ENCODE results near the gene SERPINA6. TPM values are rescaled to one million over a fixed set of nuclear protein-coding genes. Genes with fewer than 3 reads are reported as not detected.
"Not testable (repeated sequence)": the region's sequence is repeated elsewhere in the genome, so short reads cannot be mapped to it uniquely, and the experiment has no call there.

SERPINA6 gene
- total RNA-seq, 2 donors from 2014 or later = 0.61 TPM; not detected in 1

GRCh38 chr14:94361682-94362081 is 38.5 kb upstream of the SERPINA6 start:
- Mint-ChIP-seq H3K36me3 (ENCODE audit: low read depth) (no peaks in the 10 kb centered on the region), H3K4me3 (no peak overlapping the region), H3K4me1 (no peaks in the 10 kb centered on the region), H3K27ac (no peak overlapping the region), H3K27me3 (peaks cover 8% of the 10 kb centered on the region), H3K9me3 (no peaks in the 10 kb centered on the region)
- ATAC-seq (replicated peaks) = no peak

- Mint-ChIP-seq H3K27ac (no peak overlapping the region), H3K36me3 (ENCODE audit: low read depth) (no peaks in the 10 kb centered on the region), H3K27me3 (peaks cover 8% of the 10 kb centered on the region), H3K4me1 (peaks cover 5% of the 10 kb centered on the region), H3K9me3 (no peaks in the 10 kb centered on the region), H3K4me3 (no peak overlapping the region)
- no peak for ATAC-seq (replicated peaks)
Measured at GRCh38 chr14:94360945-94361565, 37.9 kb upstream of the SERPINA6 start.

- H3K4me3 Mint-ChIP-seq = no peak overlapping the region
- peaks cover 17% of the 10 kb centered on the region for H3K4me1 Mint-ChIP-seq
- H3K27me3 Mint-ChIP-seq = no peaks in the 10 kb centered on the region
- H3K9me3 Mint-ChIP-seq = peaks cover 2% of the 10 kb centered on the region
- no peak for ATAC-seq (replicated peaks)
- H3K36me3 Mint-ChIP-seq (ENCODE audit: low read depth) = no peaks in the 10 kb centered on the region
- no peak overlapping the region for H3K27ac Mint-ChIP-seq
Measured at GRCh38 chr14:94357166-94357565, 34.0 kb upstream of the SERPINA6 start.

- peaks cover 22% of the 10 kb centered on the region for H3K4me1 Mint-ChIP-seq
Measured at GRCh38 chr14:94356379-94357056, 33.4 kb upstream of the SERPINA6 start.

GRCh38 chr14:94355191-94355794 is 32.2 kb upstream of the SERPINA6 start:
- H3K36me3 Mint-ChIP-seq (ENCODE audit: low read depth) = no peaks in the 10 kb centered on the region
- peak overlapping the region; percentile 58 for H3K27ac Mint-ChIP-seq
- H3K4me3 Mint-ChIP-seq = peak overlapping the region; percentile 28
- H3K4me1 Mint-ChIP-seq = peaks cover 27% of the 10 kb centered on the region
- peaks cover 9% of the 10 kb centered on the region for H3K9me3 Mint-ChIP-seq
- ATAC-seq (replicated peaks) = no peak
- no peaks in the 10 kb centered on the region for H3K27me3 Mint-ChIP-seq

More at GRCh38 chr14:94356379-94357056, 33.4 kb upstream of the SERPINA6 start:
- Mint-ChIP-seq H3K27ac (no peak overlapping the region), H3K36me3 (ENCODE audit: low read depth) (no peaks in the 10 kb centered on the region), H3K4me3 (no peak overlapping the region), H3K27me3 (no peaks in the 10 kb centered on the region), H3K9me3 (peaks cover 9% of the 10 kb centered on the region)
- no peak for ATAC-seq (replicated peaks)

- peaks cover 27% of the 10 kb centered on the region for H3K4me1 Mint-ChIP-seq
- peak overlapping the region; percentile 58 for H3K27ac Mint-ChIP-seq
- H3K4me3 Mint-ChIP-seq = peak overlapping the region; percentile 28
- H3K36me3 Mint-ChIP-seq (ENCODE audit: low read depth) = no peaks in the 10 kb centered on the region
- H3K27me3 Mint-ChIP-seq = no peaks in the 10 kb centered on the region
- peak; percentile 83 for ATAC-seq (replicated peaks)
- peaks cover 9% of the 10 kb centered on the region for H3K9me3 Mint-ChIP-seq
Measured at GRCh38 chr14:94354638-94355185, 31.6 kb upstream of the SERPINA6 start.

- ATAC-seq (replicated peaks) = peak; percentile 38
- Mint-ChIP-seq H3K4me1 (peaks cover 29% of the 10 kb centered on the region), H3K27ac (peak overlapping the region; percentile 58), H3K4me3 (peak overlapping the region; percentile 28)
- not testable (repeated sequence) for H3K9me3 Mint-ChIP-seq; H3K27me3 Mint-ChIP-seq; H3K36me3 Mint-ChIP-seq (ENCODE audit: low read depth)
Measured at GRCh38 chr14:94354190-94354589, 31.1 kb upstream of the SERPINA6 start.

- Mint-ChIP-seq H3K27ac (peak overlapping the region; percentile 33), H3K27me3 (no peaks in the 10 kb centered on the region), H3K4me1 (peaks cover 30% of the 10 kb centered on the region), H3K4me3 (no peak overlapping the region), H3K9me3 (peaks cover 9% of the 10 kb centered on the region), H3K36me3 (ENCODE audit: low read depth) (no peaks in the 10 kb centered on the region)
- ATAC-seq (replicated peaks) = no peak
Measured at GRCh38 chr14:94349276-94349675, 26.1 kb upstream of the SERPINA6 start.

- Mint-ChIP-seq H3K27me3 (no peaks in the 10 kb centered on the region), H3K4me3 (no peak overlapping the region), H3K27ac (peak overlapping the region; percentile 33), H3K4me1 (peaks cover 34% of the 10 kb centered on the region), H3K36me3 (ENCODE audit: low read depth) (no peaks in the 10 kb centered on the region), H3K9me3 (peaks cover 9% of the 10 kb centered on the region)
- ATAC-seq (replicated peaks) = no peak
Measured at GRCh38 chr14:94348836-94349235, 25.7 kb upstream of the SERPINA6 start.

GRCh38 chr14:94346841-94347240 is 23.7 kb upstream of the SERPINA6 start:
- no peak for ATAC-seq (replicated peaks)
- Mint-ChIP-seq H3K27me3 (no peaks in the 10 kb centered on the region), H3K4me3 (peak overlapping the region; percentile 44), H3K27ac (peak overlapping the region; percentile 93), H3K9me3 (peaks cover 6% of the 10 kb centered on the region), H3K4me1 (peaks cover 43% of the 10 kb centered on the region), H3K36me3 (ENCODE audit: low read depth) (no peaks in the 10 kb centered on the region)

- peak overlapping the region; percentile 44 for H3K4me3 Mint-ChIP-seq
- ATAC-seq (replicated peaks) = peak; percentile 83
- peak overlapping the region; percentile 93 for H3K27ac Mint-ChIP-seq
- H3K27me3 Mint-ChIP-seq; H3K9me3 Mint-ChIP-seq; H3K36me3 Mint-ChIP-seq (ENCODE audit: low read depth): not testable (repeated sequence)
- H3K4me1 Mint-ChIP-seq = peaks cover 41% of the 10 kb centered on the region
Measured at GRCh38 chr14:94346065-94346786, 23.1 kb upstream of the SERPINA6 start.

GRCh38 chr14:94345344-94346064 is 22.4 kb upstream of the SERPINA6 start:
- H3K4me3 Mint-ChIP-seq = peak overlapping the region; percentile 59
- H3K9me3 Mint-ChIP-seq = peaks cover 14% of the 10 kb centered on the region
- peaks cover 46% of the 10 kb centered on the region for H3K4me1 Mint-ChIP-seq
- ATAC-seq (replicated peaks) = peak; percentile 21
- H3K27ac Mint-ChIP-seq = peak overlapping the region; percentile 80
- H3K27me3 Mint-ChIP-seq = no peaks in the 10 kb centered on the region
- no peaks in the 10 kb centered on the region for H3K36me3 Mint-ChIP-seq (ENCODE audit: low read depth)

- H3K4me3 Mint-ChIP-seq = peak overlapping the region; percentile 59
- peak overlapping the region; percentile 80 for H3K27ac Mint-ChIP-seq
- H3K4me1 Mint-ChIP-seq = peaks cover 49% of the 10 kb centered on the region
- no peak for ATAC-seq (replicated peaks)
- H3K36me3 Mint-ChIP-seq (ENCODE audit: low read depth) = no peaks in the 10 kb centered on the region
- H3K9me3 Mint-ChIP-seq = peaks cover 15% of the 10 kb centered on the region
- no peaks in the 10 kb centered on the region for H3K27me3 Mint-ChIP-seq
Measured at GRCh38 chr14:94344389-94344788, 21.3 kb upstream of the SERPINA6 start.

All from activated T-helper 17 cell treated with anti-CD3 and anti-CD28 coated beads, Interleukin-2, amount 50 U/mL, for 72 hours (primary cell).